Measurements from ENCODE around the gene ITPRIPL1.
A peak's percentile ranks its signal among the peaks of the same experiment; 100 is the strongest.

Gene ITPRIPL1

GRCh38 chr2:96359310-96359709 is 34.2 kb downstream of the ITPRIPL1 start:
- DNase-seq (ENCODE audit: low read depth): no peak

GRCh38 chr2:96359866-96360265 is 34.7 kb downstream of the ITPRIPL1 start:
- DNase-seq (ENCODE audit: low read depth): peak; percentile 64

DNA sequence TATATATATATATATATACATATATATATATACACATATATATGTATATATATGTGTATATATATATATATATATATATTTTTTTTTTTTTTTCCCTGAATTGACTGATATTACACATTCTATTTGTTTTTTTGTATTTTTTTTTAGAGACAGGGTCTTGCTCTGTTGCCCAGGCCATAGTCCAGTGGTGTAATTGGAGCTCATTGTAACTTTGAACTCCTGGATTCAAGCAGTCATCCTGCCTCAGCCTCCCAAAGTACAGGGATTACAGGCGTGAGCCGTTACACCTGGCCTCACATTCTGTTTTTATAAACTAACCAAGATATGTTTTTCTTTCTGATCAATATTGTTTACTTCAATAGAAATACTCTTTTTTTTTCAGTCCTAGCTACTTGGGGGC is 36.6 kb downstream of the ITPRIPL1 start:
- no peak for DNase-seq (ENCODE audit: low read depth)

- no peak for DNase-seq (ENCODE audit: low read depth)
Measured at GRCh38 chr2:96369186-96369585, 44.1 kb downstream of the ITPRIPL1 start.

DNA sequence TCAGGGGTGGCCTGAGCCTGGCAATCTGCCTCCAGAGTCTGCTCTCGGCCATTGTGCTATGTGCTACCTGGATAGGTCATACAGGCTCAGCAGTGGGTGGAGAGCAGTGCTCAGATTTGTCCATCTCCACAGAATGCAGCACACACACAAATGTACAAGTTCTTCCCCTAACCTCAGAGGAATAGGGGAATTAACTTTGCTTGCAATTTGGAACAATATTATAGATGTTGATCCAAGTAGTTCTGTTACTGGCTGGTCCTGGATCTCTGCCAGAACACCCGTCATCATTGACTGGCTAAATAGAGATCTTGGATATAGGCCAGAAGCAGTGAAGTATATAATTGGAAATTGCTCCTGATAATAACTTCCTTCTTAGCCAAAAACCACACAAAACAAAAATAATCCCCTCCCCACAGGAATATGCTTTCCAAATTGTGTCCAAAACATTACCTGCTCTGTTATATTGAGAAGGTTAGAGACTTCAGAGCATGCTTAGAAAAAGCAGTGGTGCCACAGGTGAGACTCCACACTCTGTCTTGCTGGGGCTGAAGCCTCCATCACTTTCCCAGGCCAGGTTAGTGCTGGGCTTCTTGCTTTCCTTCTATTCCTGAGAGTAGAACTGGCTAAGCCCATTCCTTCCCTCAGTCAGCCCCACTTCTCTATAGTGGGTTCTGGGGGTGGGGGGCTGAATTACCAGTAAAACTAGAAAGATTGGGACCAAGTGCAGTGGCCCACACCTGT is 49.3 kb downstream of the ITPRIPL1 start:
- DNase-seq (ENCODE audit: low read depth): peak; percentile 52

Measured in iris pigment epithelial cell (primary cell).